ENCODE data around the gene SPDEF.

Gene SPDEF

DNA sequence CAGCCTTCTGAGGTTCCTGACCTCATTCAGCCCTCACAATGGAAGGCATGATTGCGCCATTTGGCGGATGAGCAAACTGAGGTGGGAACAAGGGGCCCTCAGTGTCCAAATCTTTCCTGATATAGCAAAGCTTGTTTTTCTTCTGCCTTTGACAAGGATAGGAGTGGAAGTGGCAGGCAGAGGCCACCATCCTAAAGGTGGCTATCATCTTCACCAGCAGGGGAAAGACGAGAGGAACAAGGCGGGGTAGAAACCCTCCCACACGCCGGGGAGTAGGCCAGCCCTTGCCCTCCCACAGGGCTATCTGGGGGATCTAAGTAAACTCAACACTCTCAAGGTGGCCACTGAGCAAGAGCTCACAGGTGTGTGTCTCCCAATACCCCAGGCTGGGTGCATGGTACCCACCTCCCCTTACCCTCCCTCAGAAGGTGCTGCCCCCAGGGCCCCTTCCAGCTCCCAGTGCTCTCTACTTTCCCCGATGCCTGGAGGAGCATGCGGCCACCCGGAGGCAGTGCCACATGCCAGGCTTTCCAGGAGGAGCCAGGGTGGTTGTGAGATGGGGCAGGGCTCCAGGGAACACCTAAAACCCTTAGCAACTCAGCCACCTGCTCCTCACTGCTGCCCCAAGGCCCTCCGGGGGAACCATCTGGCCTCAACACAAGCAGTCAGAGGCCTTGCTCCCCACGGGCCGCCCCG, 11.2 kb downstream of the SPDEF start:
- no peak for DNase-seq (ENCODE audit: low read depth in 2 of 2)

DNA sequence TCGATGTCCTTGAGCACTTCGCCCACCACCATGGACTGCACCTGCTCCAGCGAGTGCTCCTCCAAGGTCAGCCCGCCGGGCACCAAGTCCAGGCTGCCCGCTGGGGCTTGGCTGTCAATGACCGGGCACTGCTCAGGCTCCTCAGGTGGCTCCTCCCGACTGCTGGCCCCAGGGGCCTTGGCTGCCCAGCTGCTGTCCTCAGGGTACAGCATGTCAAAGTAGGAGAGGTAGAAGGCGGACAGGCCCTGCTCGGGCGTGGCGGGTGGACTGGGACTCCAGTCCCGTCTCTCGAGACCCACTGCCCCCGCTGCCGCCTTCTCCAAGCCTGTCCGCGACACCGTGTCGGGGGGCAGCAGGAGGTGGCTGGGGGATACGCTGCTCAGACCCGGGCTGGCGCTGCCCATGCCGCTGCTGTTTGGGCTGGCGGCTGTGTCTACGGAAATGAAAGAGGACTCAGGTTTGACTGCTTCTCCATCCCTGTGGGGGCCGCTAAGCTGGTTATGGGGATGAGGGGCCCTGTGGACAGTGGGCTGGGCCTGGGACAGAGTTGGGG, 12.0 kb downstream of the SPDEF start:
- no peak for DNase-seq (ENCODE audit: low read depth in 2 of 2)

DNA sequence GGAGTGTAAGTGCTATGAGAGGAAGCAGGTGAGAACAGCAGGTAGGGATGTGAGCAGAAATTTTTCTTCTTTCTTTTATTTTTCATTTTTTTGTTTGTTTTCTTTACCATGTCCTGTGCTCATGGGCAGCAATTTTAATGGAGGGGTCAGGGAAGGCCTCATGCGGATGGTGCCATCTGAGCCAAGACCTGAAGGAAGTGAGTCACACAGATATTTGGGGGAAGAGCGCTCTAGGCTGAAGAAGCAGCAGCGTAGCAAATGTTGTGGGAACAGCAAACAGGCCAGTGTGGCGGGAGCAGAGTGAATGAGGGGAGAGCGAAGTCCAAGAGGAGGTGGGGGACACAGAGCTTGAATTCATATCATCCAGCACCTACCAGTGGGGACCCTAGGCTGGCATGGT, 12.7 kb downstream of the SPDEF start:
- no peak for DNase-seq (ENCODE audit: low read depth in 2 of 2)

DNA sequence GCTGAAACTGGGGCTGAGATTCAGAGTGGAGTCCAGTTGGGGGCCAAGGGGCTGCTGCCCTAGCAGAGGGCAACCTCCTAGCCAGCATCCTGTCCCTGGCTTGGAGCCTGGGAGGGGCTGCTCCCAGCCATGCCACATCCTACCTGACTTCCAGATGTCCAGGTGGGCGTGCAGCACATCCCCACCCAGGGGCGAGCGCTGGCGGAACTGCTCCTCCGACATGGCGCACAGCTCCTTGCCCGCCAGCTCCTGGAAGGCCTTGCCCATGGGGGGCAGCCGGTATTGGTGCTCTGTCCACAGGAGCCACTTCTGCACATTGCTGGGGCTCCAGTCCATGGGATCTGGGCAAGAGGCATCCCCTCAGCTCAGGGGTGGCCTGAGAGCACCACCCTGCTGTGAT, 15.3 kb downstream of the SPDEF start:
- no peak for DNase-seq (ENCODE audit: low read depth in 2 of 2)

DNA sequence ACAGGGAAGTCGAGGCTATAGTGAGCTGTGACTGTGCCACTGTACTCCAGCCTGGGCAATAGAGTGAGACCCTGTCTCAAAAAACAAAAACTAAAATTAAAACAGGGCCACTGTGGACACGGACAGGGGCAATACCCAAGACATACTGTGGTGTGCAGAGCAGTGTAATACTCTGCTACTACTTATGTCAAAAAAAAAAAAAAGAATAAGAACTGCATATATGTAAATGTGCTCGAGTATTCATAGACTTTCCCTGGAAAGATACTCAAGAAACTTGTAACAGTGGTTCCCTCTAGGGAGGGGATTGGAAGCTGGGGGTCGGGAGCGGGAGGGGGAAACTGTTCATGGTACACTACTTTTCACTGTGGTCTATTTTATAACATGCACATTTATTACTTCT, 15.9 kb downstream of the SPDEF start:
- DNase-seq (ENCODE audit: low read depth in 2 of 2): no peak

DNA sequence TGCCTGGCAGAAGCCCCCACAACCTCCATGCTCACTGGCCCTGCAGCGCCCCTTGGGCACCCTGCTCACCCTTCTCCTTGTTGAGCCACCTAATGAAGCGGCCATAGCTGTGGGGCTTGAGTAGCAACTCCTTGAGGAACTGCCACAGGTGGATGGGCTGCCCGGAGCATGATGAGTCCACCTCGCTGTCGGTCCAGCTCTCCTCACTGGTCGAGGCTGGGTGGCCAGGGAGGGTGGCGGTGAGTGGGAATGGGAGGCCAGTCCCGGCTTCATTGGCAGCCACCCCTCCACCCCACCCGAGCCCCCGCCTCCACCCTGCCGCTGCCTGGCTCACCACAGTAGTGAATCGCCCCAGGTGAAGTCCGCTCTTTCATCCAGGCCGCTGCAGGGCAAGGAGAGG, 16.9 kb downstream of the SPDEF start:
- DNase-seq (ENCODE audit: low read depth in 2 of 2): no peak

DNA sequence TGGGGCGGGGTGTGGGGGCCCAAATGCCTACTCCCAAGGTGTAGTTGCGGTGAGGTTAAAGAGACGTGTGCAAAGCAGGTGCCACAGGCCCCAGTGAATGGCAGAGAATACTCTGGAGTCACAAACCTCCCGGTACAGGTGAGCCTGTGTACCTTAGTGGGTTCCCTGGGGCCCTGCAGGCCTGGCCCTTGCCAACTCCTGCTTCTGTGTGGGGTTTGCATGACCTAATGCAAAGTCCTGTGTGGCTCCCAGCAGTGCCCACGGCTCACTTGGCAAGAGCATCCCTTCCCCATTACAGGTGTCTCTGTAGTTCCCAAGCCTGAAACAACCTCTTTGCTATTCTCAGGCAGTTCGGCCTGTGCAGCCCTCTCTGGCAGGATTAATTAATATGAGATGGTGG, 17.5 kb downstream of the SPDEF start:
- no peak for DNase-seq (ENCODE audit: low read depth in 2 of 2)

DNA sequence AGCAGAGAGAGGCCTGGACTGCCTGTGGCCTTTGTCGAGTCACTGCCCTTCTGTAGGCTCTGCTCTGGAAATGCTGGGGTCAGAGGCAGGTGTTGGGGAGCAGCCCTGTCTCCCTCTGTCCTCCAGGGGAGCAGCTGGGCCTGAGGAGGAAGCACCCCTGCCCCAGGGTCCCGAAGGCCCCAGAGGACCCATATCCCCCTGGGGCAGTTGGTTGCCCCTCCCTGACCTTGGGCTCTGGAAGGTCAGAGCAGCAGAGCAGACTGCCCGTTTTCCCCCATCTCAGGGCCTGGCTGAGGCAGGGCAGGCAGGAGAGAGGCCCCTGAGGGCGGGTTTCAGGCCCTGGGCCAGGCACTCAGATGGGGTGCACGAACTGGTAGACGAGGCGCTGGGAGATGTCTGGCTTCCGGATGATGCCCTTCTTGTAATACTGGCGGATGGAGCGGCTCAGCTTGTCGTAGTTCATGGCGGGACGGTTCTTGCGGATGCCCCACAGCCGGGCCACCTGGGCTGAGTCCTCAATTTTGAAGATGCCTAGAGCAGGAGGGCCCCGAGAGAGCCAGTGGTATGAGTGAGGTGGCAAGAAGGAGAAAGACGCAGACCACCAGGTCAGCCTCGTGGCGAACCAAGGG, 18.1 kb downstream of the SPDEF start:
- no peak for DNase-seq (ENCODE audit: low read depth in 2 of 2)

DNA sequence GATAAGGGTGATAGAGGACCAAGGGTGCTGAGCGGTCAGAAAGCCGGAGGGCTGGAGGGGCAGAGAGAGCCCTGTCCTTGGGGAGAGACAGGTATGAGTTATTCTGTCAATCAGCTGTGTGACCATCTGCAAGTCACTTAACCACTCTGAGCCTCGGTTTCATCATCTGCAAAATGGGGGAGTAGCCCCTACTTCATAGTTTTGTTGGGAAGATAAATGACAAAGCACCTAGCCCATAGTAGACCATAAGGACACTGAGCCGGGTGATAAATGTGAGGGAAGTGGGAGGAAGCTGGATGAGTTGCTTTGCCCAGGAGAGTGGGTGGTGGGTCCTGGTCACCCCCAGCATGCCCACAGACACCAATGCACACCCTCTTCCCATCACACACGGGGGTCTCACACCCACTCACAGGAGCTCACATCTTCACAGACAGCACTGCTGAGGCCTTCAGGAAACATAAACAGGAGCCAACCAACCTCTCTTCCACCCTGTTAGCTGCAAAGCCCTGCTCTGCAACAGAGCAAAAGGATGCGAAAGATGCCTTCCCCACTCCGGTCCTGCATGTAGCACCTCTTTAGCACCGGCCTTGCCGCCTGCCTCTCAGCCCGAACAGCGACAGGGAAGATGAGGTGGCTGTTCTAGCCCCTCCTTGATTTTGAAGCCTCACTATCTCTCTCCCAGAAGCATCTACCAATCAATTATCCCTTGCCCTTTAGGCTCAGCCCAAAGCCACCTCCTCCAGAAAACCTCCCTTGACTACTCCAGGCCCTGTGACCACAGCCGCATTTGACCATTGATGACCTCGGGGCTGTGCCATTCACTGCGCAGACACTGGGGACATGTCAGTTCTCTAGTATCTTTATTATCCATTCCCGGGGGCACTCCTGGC, 18.9 kb downstream of the SPDEF start:
- no peak for DNase-seq (ENCODE audit: low read depth in 2 of 2)

DNA sequence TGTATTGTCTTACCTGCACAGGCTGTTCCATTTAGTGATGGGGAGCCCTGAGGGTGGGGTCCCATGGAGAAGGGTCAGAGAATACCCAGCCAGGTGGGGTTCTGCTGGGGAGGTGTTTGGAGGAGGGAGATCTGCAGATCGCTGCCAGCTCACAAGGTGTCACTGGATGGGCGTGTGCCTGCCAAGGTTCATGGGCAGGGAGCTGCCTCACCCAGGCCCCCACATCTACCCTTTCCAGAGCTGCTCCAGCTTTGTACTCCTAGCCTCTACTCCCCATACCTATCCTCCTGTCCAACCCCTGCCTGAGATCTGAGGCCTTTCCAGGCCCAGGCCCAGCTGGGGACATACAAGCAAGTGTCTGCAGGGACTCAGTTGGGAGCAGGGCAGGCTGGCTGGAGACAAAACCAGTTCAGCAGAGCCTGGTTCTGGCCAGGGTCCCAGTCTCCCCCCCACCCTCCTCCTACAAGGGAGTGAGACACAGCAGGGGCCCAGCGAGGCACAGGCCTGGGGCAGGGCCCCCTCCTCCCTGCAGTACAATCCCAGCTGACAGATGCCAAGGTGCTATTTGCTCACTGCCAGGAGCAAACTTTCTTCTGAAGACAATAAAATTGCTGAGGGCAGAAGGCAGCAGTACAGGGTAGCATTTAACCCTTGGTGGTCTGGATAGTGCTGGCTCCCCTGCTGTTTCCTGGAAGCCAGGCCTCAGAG, 19.7 kb downstream of the SPDEF start:
- DNase-seq (ENCODE audit: low read depth in 2 of 2): no peak

DNA sequence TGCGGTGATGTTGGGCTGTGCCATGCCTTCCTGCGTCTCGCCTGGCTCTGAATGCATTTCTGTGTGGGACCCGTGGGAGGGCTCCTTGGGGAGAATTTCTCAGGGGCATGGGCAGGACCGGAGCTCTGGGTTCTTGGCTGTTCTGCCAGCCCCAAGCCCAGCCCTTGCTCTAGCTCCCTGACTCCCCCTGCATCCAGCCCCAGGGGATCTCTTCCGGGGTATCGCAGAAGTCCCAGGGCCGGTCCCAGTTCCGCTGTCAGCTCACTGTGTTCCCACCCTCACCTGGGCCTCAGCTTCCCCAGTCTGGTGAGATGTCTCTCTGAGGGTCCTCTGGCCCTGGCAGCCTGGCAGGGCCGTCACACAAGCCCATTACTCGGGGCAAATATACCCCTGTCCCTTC, 20.5 kb downstream of the SPDEF start:
- DNase-seq (ENCODE audit: low read depth in 2 of 2): no peak

DNA sequence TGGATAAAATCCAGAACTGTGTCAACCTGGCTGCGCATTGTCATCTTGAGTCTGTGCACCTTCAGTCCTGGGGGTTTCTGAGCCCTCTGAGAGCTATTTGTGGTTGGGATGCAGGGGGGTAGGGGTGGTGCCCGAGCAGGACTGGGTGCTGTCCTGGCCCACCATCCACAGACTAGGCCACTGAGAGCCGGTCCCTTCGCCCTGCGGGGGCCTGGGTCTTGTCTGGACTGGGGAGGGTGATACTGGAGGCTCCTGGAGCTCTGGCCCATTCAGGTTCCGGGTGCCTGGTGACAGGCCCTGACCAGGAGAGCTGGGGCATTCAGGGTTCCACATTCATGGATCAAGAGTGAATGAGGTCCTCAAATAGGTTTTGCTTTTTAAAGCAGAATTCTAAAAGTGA, 20.9 kb downstream of the SPDEF start:
- DNase-seq (ENCODE audit: low read depth in 2 of 2): no peak

DNA sequence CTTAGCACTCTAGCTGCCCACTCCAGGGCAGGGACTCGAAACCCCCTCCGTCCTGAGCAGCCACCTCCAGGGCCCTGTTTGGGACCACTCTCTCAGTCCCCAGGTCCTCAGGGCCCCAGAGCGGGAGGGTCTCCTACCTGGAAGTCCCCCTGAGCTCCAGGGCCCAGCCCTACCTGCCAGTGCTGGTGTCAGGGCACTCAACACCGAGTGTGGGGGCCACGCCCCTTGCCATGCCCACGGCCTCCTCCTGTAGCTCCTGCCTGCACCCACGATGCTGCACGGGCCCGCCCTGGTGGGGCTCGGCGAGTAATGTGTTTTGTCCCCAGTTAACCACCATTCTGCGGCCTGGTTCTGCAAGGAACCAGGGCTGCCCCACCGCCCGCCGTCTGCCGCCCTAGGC, 21.5 kb downstream of the SPDEF start:
- DNase-seq (ENCODE audit: low read depth in 2 of 2): no peak

DNA sequence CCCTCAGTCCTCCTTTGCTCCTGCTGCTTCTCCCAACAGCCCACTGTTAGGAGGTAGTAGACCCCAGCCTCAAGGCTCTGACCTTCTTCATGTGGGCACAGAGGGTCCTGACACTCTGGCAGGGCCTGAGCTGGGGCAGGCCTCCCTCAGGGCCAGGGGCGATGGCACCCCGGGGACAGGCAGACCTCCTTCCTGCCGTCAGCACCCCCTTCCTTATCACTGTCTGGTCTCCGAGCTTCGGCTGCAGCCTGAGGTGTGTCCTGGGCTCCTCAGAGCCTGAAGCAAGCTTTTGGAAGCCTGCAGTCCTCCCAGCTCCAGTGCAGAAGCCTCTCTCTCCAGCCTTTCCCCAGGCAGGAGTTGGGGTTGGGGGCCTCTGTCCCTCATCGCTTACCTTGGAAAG, 22.0 kb downstream of the SPDEF start:
- no peak for DNase-seq (ENCODE audit: low read depth in 2 of 2)

DNA sequence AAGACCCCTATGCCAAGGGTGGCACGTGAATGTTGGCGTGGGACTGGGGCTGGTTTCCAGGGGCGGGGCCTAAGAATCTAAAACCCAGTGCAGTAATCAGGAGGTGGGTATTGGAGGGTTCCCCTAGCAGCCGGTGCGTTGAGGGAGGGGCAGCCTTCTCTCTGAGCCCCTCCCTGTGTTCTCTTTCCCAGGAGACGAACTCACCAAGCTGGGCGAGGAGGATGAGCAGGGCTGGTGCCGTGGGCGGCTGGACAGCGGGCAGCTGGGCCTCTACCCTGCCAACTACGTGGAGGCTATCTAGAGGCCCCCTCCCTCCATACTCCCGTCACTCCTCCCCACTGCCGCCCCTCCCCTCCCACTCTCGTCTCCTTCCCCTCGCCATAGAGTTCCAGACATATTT, 23.9 kb downstream of the SPDEF start:
- DNase-seq (ENCODE audit: low read depth in 2 of 2): no peak

DNA sequence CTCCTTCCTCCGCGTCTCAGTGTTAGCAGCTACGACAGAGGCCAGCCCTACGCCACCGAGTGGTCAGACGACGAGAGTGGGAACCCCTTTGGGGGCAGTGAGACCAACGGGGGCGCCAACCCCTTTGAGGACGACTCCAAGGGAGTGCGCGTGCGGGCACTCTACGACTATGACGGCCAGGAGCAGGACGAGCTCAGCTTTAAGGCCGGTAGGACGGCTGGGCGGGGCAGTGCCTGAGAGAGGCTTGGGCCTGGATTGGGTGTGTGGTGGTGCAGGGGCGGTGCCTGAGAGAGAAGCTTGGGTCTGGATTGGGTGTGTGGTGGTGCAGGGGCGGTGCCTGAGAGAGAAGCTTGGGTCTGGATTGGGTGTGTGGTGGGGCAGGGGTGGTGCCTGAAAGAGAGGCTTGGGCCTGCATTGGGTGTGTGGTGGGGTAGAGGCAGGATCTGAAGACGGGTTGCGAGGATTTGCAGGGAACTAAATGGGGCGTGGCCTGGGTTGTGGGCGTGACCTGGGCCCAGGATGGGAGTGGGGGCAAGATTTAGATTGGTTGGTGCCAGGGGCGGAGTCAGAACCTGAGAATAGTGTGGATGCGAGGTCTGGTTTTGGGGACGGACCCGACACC, 24.4 kb downstream of the SPDEF start:
- DNase-seq (ENCODE audit: low read depth in 2 of 2): no peak

DNA sequence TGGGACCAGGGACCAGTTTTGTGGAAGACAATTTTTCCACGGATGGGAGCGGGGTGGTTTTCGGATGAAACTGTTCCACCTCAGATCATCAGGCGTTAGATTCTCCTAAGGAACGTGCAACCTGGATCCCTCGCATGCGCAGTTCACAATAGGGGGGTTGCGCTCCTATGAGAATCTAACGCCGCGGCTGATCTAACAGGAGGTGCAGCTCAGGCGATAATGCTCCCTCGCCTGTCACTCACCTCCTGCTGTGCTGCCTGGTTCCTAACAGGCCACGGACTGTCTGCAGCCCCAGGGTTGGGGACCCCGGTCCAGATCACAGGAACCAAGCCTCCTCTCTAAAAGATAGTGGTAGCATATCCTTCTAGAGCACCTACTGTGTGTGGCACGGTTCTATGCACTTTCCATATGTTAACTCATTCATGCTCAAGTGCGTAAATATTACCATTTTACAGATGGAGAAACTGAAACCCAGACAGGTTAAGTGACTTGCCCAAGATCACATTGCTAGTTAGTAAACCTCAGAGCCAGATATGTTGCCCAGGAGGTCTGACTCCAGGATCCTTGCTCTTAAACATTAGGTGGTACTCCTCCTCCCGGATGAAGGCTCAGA, 25.3 kb downstream of the SPDEF start:
- DNase-seq (ENCODE audit: low read depth in 2 of 2): no peak

DNA sequence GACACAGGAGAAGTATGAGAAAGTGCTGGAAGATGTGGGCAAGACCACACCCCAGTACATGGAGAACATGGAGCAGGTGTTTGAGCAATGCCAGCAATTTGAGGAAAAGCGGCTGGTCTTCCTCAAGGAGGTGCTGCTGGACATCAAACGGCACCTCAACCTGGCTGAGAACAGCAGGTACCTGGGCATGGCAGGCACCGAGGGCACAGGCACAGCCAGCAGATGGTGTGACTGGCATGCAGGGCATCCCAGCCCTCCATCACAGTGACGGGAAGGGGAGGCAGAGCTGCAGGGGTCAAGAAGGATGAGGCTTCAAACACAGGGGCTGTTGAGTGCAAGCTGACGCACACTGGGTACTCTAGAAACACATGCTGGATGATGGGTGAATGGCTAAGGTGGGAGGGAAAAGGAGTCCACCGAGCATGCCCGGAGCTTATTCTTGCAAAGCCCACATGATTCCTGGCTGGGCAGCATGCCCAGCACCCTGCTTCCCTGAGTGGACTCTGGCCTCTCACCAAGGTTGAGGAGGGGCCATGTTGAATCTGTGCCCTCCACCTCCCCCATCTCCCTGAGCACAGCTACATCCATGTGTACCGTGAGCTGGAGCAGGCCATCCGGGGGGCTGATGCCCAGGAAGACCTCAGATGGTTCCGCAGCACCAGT, 26.3 kb downstream of the SPDEF start:
- no peak for DNase-seq (ENCODE audit: low read depth in 2 of 2)

DNA sequence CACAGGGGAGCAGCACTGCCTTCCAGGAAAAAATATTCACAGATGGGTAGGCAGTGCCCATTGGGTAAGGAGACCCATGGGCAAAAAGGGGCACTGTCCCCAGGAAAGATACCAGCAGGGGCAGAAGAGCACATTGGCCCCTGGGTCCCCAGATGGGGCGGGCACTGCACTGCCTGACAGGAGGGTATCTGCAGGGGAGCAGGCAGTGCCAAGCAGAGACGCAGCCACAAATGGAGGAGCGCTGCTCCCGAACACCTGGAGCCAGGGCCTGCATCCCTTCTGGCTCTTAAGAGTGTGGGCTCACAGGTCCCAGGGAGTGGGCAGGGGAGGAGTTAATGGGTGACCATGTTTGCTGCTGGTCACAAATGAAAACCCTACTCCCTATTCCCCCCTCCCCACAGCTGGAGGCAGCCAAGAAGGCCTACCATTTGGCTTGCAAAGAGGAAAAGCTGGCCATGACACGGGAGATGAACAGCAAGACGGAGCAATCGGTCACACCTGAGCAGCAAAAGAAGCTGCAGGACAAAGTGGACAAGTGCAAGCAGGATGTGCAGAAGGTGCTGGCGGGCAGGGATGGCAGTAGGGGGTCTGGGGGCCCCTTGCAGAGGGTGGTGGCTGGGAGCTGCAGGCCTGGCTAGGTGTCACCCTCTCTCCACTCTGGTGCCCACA, 27.0 kb downstream of the SPDEF start:
- DNase-seq (ENCODE audit: low read depth in 2 of 2): no peak

Measured in stimulated activated CD4-positive, alpha-beta T cell treated with anti-CD3 and anti-CD28 coated beads, Interleukin-1b, Interleukin-23, amount 100 ng/mL, for 4 hours (primary cell).